T-helper 2 cell treated with Interferon-gamma antibody and Interleukin-4, amounts not matched to agents 100 ng/mL and 5 ng/mL, for 36 hours (primary cell): ENCODE results near the gene DHX16. TPM values are rescaled to one million over a fixed set of nuclear protein-coding genes. Genes with fewer than 3 reads are reported as not detected.
"Not testable (repeated sequence)": the region's sequence is repeated elsewhere in the genome, so short reads cannot be mapped to it uniquely, and the experiment has no call there.

Source experiments
- intact Hi-C: fragments of 100-400 bp; cut with micrococcal nuclease; formaldehyde crosslinking; loops from one replicate; pipeline ENCODE4 v1.15.1; 2023
- total RNA-seq: library from RNA; stranded (reverse); gene quantifications from 2 replicates; pipeline ENCODE4 v1.2.3, GENCODE V29; 2022

The DHX16 gene
- total RNA-seq, 1 donor from 2014 or later: 47.6 TPM

- intact Hi-C loops: loop anchor here (1.0 to 10.0 kb wide), 6 partner anchors 35 to 472 kb away; partner anchors contain the start of genes C6orf136, CCHCR1, HLA-E and MDC1
These were observed 9.6 kb upstream of the DHX16 start for GRCh38 chr6:30682143-30683117.

- intact Hi-C loops: loop anchor here (1.0 to 10.0 kb wide), 6 partner anchors 35 to 473 kb away; partner anchors contain the start of genes C6orf136, CCHCR1, HLA-E and MDC1
These were observed 8.9 kb upstream of the DHX16 start for GRCh38 chr6:30681766-30682142.

- intact Hi-C loops: loop anchor here (1.0 to 10.0 kb wide), 4 partner anchors 42 to 475 kb away; partner anchors contain the start of genes CCHCR1, TCF19 and VARS2
These were observed 7.1 kb upstream of the DHX16 start for GRCh38 chr6:30679765-30680535.

GRCh38 chr6:30678964-30679726 lies 6.3 kb upstream of the DHX16 start:
- intact Hi-C loops: loop anchor here (1.0 to 10.0 kb wide), 3 partner anchors 43 to 236 kb away; partner anchors contain the start of gene VARS2

- intact Hi-C loops: loop anchor here (10.0 kb wide), 1 partner anchor 238 kb away; the partner anchor contains the start of gene VARS2
These were observed 4.0 kb upstream of the DHX16 start for GRCh38 chr6:30676660-30677285.

GRCh38 chr6:30670760-30671527 lies 1.9 kb downstream of the DHX16 start:
- intact Hi-C loops: loop anchor here (10.0 kb wide), 1 partner anchor 244 kb away; the partner anchor contains the start of gene VARS2

GRCh38 chr6:30666300-30666699 lies 6.5 kb downstream of the DHX16 start:
- intact Hi-C loops: not testable (repeated sequence)

GRCh38 chr6:30664994-30665767 lies 7.6 kb downstream of the DHX16 start:
- intact Hi-C loops: no loop called here

- intact Hi-C loops: not testable (repeated sequence)
These were observed 14.9 kb downstream of the DHX16 start for GRCh38 chr6:30657922-30658321.

GRCh38 chr6:30657454-30657853 lies 15.4 kb downstream of the DHX16 start:
- intact Hi-C loops: no loop called here

- intact Hi-C loops: no loop called here
These were observed 16.3 kb downstream of the DHX16 start for GRCh38 chr6:30656513-30656912.

- intact Hi-C loops: no loop called here
These were observed 17.1 kb downstream of the DHX16 start for GRCh38 chr6:30655743-30656094.

- intact Hi-C loops: no loop called here
These were observed 17.7 kb downstream of the DHX16 start for GRCh38 chr6:30654798-30655742.

- intact Hi-C loops: no loop called here
These were observed 21.7 kb downstream of the DHX16 start for GRCh38 chr6:30651143-30651542.

GRCh38 chr6:30647242-30648116 lies 25.3 kb downstream of the DHX16 start:
- intact Hi-C loops: loop anchor here (1.0 to 2.0 kb wide), 7 partner anchors 21 to 91 kb away; partner anchors contain the start of genes ABCF1, ATAT1, DHX16 and GNL1

- intact Hi-C loops: loop anchor here (1.0 to 2.0 kb wide), 7 partner anchors 20 to 90 kb away; partner anchors contain the start of genes ABCF1, ATAT1, DHX16 and GNL1
These were observed 26.2 kb downstream of the DHX16 start, which contains the start of gene C6orf136 for GRCh38 chr6:30646450-30647241. TSS of gene C6orf136 (plus strand) at chr6:30647133. CDS start at chr6:30647232, 99 bp downstream.
